Sigmoid colon (tissue), 7 donors: ENCODE data around the gene CNTN4. TPM values are rescaled to one million over a fixed set of nuclear protein-coding genes. Genes with fewer than 3 reads are reported as not detected.

Experiments
- DNase-seq: peaks from one replicate; pipeline ENCODE4 v3.0.0-alpha.2; 2019
- H3K27ac ChIP-seq, 4 donors: fragments of 200-600 bp; sonication (generic); one replicate each; pipeline ENCODE4 v1.5.1; 2016 to 2019; ENCODE audit warnings: mild to moderate bottlenecking in 1 of 4
- H3K27me3 ChIP-seq, 3 donors: fragments of 200-600 bp; sonication (generic); one replicate each; pipeline ENCODE4 v1.5.1; 2019; ENCODE audit warnings: mild to moderate bottlenecking in 1 of 3
- H3K36me3 ChIP-seq, 4 donors: fragments of 200-600 bp; sonication (generic); one replicate each; pipeline ENCODE4 v1.5.1; 2016 to 2019
- H3K4me1 ChIP-seq, 4 donors: fragments of 200-600 bp; sonication (generic); one replicate each; pipeline ENCODE4 v1.5.1; 2017 to 2019
- H3K4me3 ChIP-seq, 4 donors: fragments of 200-600 bp; sonication (generic); one replicate each; pipeline ENCODE4 v1.5.1; 2017 to 2019; ENCODE audit warnings: mild to moderate bottlenecking in 2 of 4, moderate library complexity in 1 of 4
- H3K9me3 ChIP-seq, 4 donors: fragments of 200-600 bp in 3 of 4; sonication (generic) in 3 of 4; one replicate each; pipeline versions ENCODE4 v1.5.1 to v1.6.1; 2013 to 2019
- EP300 ChIP-seq, 4 donors: sonication (generic); formaldehyde crosslinking; IDR thresholded peaks; one replicate each; pipeline ENCODE4 v1.6.1; 2017; ENCODE audit warnings: antibody characterized with exemption in 4 of 4
- POLR2A ChIP-seq, 2 donors: fragments of 450-650 bp; IDR thresholded peaks; one replicate each; pipeline ENCODE4 v1.6.1; 2016; ENCODE audit warnings: antibody characterized with exemption in 2 of 2, mild to moderate bottlenecking in 2 of 2, moderate library complexity in 2 of 2
- POLR2AphosphoS5 ChIP-seq, 4 donors: sonication (generic); formaldehyde crosslinking; IDR thresholded peaks; one replicate each; pipeline ENCODE4 v1.6.1; 2017; ENCODE audit warnings: antibody characterized with exemption in 4 of 4
- WGBS, 2 donors: extraction: QIAGEN DNeasy Blood & Tissue Kit; methylation state at CpG; one replicate each; pipeline ENCODE4 v1.1.7; 2013; 5-methylcytosine and 5-hydroxymethylcytosine counted together
- intact Hi-C: fragments of 100-400 bp; cut with DNase I; formaldehyde crosslinking; loops from one replicate; pipeline ENCODE4 v1.15.1; 2023
- polyA plus RNA-seq, 3 donors: library from polyadenylated mRNA; stranded (reverse); fragments of 200-250 nt; gene quantifications; one replicate each; pipeline ENCODE4 v1.2.3, GENCODE V29; 2013
- total RNA-seq, 4 donors: library from RNA; depleted of rRNA; stranded (reverse); fragments of >200 nt; gene quantifications; one replicate each; pipeline ENCODE4 v1.1.0, GENCODE V29; 2016
- TF ChIP-seq, protein P1 (sequence below), 4 experiments: fragments of 450-650 bp in 3 of 4; fragments of 200-600 bp in 1 of 4; IDR thresholded peaks; one replicate each; pipeline ENCODE4 v1.5.1; 2016 to 2019; ENCODE audit warnings: antibody characterized with exemption in 4 of 4, mild to moderate bottlenecking in 3 of 4, moderate library complexity in 2 of 4
- donor health status: healthy with polysubstance abuse.
- donor health status: Bipolar disorder and iron deficiency.
- donor health status: healthy.

The CNTN4 gene
- total and polyA plus RNA-seq, 7 donors: 1.4 to 10.0 (median 7.5) TPM

DNA sequence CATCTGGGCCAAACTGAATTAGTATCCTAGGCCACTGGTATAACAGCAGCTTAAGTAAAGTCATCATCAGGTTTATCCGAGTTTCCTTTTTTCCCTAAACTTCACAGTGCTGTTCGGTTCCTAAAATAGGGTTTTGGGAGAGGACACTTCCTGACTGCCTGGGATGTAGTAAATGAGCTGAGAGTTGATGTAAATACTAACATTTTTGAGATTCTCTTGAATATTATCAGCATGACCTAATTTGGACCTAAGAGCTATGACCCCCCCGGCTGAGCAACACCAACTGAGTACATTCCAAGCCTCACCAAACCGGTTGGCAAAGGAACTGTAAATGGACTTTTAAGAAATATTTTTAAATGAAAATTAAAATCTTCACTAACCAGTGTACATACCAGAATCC is 932.7 kb downstream of the CNTN4 start:
- Histone ChIP-seq H3K4me3 (no peak overlapping the region), H3K9me3 (no peaks in the 10 kb centered on the region), H3K36me3 (no peaks in the 10 kb centered on the region), H3K27me3 (no peaks in the 10 kb centered on the region), H3K4me1 (no peaks in the 10 kb centered on the region), H3K27ac (peak overlapping the region in 1 of 4 donors; percentile 9)
- no peak for DNase-seq
- TF ChIP-seq EP300 (IDR thresholded peaks at IDR 0.05) (no peak), POLR2A (IDR thresholded peaks at IDR 0.05) (no peak), POLR2AphosphoS5 (IDR thresholded peaks at IDR 0.05) (no peak)
- TF ChIP-seq, protein P1, sequence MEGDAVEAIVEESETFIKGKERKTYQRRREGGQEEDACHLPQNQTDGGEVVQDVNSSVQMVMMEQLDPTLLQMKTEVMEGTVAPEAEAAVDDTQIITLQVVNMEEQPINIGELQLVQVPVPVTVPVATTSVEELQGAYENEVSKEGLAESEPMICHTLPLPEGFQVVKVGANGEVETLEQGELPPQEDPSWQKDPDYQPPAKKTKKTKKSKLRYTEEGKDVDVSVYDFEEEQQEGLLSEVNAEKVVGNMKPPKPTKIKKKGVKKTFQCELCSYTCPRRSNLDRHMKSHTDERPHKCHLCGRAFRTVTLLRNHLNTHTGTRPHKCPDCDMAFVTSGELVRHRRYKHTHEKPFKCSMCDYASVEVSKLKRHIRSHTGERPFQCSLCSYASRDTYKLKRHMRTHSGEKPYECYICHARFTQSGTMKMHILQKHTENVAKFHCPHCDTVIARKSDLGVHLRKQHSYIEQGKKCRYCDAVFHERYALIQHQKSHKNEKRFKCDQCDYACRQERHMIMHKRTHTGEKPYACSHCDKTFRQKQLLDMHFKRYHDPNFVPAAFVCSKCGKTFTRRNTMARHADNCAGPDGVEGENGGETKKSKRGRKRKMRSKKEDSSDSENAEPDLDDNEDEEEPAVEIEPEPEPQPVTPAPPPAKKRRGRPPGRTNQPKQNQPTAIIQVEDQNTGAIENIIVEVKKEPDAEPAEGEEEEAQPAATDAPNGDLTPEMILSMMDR (IDR thresholded peaks at IDR 0.05): no peak
- 83 to 87% methylated on average over 4 of the region's 4 CpGs for WGBS, 2 donors
- intact Hi-C loops: no loop called here

DNA sequence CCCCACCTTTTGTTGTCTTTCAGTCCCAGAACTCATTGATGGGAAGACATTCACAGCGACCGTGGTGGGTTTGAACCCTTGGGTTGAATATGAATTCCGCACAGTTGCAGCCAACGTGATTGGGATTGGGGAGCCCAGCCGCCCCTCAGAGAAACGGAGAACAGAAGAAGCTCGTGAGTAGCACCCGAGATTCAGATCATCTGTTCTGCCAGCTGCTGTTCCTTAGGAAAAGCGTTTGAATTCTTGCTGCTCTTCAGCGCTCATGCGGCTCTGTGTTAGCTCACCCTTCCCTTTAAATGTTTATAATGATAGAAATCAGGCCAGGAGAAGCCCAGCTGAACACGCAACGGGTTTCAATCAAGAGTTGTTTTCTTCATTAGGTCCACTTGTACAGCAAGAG is 938.5 kb downstream of the CNTN4 start:
- WGBS, 2 donors: 88 to 93% methylated on average over 13 of the region's 13 CpGs
- DNase-seq: no peak
- no peaks in the 10 kb centered on the region for H3K27me3 ChIP-seq
- TF ChIP-seq POLR2A (IDR thresholded peaks at IDR 0.05): no peak
- TF ChIP-seq, protein P1 (IDR thresholded peaks at IDR 0.05): no peak
- no peak for TF ChIP-seq EP300 (IDR thresholded peaks at IDR 0.05)
- no peak for TF ChIP-seq POLR2AphosphoS5 (IDR thresholded peaks at IDR 0.05)
- H3K4me1 ChIP-seq: no peaks in the 10 kb centered on the region
- intact Hi-C loops: no loop called here
- H3K36me3 ChIP-seq: no peaks in the 10 kb centered on the region
- H3K4me3 ChIP-seq: no peak overlapping the region
- H3K27ac ChIP-seq: no peak overlapping the region
- no peaks in the 10 kb centered on the region for H3K9me3 ChIP-seq

DNA sequence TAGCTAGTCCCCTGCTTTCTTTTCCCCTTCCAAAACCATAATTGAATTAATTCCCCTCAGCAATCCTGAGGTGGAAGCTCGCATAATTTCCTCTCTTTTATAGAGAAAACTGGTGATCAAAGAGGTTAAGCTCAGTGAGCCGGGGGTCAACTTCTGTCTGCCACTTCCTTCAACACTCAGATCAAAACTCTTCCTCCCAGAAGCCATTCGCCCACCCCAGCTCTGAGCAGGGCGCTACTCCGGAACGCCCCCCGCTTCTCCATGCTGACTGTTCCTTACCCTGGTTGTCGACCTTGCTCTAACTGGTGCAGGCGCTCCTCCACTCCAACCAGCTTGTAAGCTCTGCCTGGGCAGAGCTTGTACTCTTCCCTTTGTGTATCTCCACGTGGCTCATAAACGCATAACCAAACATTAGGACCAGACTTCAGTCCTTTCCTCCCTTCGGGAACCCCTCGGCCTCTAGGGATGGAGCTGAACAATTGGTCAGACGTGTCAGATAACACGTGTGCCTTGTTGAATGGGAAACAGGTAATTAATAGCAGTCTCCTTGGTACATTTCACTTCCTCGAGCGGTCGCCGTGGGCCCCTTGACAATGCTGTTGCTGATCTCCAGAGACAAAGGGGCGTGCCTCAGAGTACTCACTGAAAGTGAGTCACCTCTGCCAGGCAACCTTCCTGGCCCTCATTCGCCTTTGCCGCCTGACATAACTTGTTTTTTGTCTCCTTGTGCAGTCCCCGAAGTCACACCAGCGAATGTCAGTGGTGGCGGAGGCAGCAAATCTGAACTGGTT is 939.7 kb downstream of the CNTN4 start:
- H3K27me3 ChIP-seq: no peaks in the 10 kb centered on the region
- H3K27ac ChIP-seq: no peak overlapping the region
- 87 to 89% methylated on average over 25 of the region's 25 CpGs for WGBS, 2 donors
- no peaks in the 10 kb centered on the region for H3K4me1 ChIP-seq
- H3K36me3 ChIP-seq: peaks cover 0 to 4% (median 0%) of the 10 kb centered on the region in 4 donors
- TF ChIP-seq EP300 (IDR thresholded peaks at IDR 0.05) (no peak), POLR2AphosphoS5 (IDR thresholded peaks at IDR 0.05) (no peak), POLR2A (IDR thresholded peaks at IDR 0.05) (no peak)
- TF ChIP-seq, protein P1 (IDR thresholded peaks at IDR 0.05): no peak
- DNase-seq: no peak
- no peaks in the 10 kb centered on the region for H3K9me3 ChIP-seq
- H3K4me3 ChIP-seq: no peak overlapping the region
- intact Hi-C loops: no loop called here

DNA sequence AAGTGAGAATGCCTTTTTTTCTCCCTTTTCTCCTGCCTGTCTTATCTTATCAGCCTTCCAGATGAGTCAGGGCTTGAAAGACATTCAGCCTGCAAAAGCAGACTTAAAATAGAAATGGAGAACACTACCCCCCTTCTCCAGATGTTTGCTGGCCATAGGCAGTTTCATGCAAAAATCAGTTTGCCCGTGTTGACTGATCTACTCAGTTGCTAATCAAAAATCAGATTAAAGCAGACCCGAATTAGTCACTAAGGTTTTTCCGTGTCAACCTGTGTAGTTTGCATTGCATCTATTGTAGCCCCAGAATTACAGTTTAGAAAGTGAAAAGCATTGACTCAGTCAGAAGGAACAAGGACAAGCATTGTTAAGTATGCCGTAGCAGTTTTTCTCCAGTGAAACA is 955.3 kb downstream of the CNTN4 start:
- H3K9me3 ChIP-seq: no peaks in the 10 kb centered on the region
- intact Hi-C loops: no loop called here
- H3K4me3 ChIP-seq: no peak overlapping the region
- H3K4me1 ChIP-seq: no peaks in the 10 kb centered on the region
- no peaks in the 10 kb centered on the region for H3K36me3 ChIP-seq
- WGBS, 2 donors: 85 to 90% methylated on average over 4 of the region's 4 CpGs
- no peak for DNase-seq
- H3K27me3 ChIP-seq: no peaks in the 10 kb centered on the region
- TF ChIP-seq, protein P1 (IDR thresholded peaks at IDR 0.05): no peak
- TF ChIP-seq POLR2AphosphoS5 (IDR thresholded peaks at IDR 0.05) (no peak), EP300 (IDR thresholded peaks at IDR 0.05) (no peak), POLR2A (IDR thresholded peaks at IDR 0.05) (no peak)
- no peak overlapping the region for H3K27ac ChIP-seq
